ENCODE data around the gene MAB21L4.

The MAB21L4 gene

DNA sequence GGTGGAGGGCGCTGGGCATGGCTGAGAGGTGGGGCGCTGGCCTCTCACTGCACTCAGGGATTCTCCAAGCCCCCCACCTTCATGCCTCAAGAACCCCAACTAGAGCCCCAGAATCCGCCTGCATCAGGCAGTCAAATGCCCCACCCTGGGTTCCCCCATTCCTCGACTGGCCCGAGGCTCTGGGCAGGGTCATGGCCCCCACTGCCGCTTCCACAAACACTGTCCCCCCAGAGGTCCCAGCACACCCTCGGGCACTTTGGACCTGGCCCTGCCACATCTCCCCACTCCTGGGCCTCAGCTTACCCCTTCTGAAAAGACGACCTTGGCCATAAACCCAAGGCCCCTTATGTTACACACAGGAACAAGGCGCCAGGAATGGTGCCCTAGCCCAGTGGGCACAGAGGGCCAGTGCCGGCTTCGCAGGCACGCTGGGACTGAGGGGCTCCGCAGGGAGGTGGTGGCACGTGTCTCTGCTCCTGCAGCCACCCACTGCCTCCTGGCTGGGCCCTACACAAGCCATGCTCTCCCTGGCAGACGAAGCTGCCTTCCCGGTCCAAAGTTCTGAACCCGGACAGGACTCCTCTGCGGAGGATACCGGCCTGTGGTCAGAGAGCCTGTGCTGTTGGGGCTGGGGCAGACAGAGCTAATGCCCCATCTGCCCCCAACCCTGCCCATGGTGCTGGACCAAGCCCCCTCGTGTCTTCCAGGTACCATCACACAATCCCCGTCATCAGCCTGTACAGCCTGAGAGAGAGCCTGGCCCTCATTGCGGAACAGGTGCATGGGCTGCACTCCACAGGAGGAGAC, 20.5 kb downstream of the MAB21L4 start:
- no peak for DNase-seq

DNA sequence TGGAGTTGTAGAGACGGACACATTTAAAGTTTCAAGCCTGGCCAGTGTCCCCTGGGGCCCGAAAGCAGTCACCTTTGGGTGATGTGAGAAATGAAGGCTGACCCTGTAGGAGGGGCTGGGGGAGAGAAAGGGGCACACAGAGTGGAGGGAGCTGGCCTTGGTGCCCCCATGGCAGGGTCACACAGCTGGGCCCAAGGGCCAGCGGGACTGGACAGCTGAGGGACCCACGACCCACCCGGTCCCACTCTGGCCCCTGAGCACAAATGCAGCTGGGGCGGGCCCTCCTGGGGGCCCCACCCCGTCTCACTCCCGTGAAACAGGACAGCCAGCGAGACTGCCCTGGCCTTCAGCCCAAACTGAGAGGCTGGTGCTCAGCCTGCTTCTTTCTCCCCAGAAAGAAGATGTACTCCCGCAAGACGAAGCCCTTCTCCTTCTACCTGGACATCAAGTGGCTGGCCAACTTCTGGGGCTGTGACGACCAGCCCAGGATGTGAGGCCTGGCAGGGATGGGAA, 21.2 kb downstream of the MAB21L4 start:
- DNase-seq = no peak

DNA sequence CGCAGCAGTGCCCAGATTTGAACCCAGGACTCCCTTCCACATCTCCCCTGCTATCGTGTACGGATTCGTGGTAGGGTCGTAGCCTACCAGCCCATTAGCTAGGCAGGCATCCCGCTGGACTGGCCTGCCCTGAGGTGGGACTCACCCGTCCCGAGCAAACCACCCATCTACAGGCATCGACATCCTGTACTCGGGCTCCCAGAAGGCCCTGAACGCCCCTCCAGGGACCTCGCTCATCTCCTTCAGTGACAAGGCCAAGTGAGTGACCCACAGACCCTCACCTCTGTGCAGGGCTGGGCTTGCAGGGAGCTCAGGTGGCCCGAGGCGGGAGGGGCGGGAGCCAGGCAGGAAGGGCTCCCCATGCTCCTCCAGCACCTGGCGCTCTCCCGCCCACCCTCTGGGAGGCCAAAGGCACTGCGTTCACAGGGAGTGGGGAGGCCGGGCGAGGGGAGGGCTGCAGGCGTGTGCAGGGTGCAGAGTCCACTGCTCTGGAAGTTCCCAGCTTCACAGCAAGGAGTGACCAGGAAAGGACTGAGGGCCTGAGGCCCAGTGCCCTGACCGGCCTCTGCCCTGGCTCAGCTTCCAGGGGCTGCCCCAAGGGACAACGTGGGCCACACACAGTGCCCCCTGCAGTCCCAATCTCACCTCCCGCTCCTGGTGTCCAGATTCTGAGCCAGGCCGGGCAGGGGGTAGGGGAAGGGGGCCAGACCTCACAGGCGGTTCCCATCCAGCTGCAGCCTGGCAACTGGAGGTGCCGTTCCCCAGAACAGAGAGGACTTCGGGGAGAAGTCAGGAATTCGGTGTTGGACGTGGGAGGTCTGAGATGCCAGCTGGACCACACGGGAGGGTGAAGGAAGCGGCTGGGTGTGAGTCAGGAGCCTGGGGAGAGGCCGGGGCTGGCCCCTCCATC, 21.9 kb downstream of the MAB21L4 start:
- no peak for DNase-seq

DNA sequence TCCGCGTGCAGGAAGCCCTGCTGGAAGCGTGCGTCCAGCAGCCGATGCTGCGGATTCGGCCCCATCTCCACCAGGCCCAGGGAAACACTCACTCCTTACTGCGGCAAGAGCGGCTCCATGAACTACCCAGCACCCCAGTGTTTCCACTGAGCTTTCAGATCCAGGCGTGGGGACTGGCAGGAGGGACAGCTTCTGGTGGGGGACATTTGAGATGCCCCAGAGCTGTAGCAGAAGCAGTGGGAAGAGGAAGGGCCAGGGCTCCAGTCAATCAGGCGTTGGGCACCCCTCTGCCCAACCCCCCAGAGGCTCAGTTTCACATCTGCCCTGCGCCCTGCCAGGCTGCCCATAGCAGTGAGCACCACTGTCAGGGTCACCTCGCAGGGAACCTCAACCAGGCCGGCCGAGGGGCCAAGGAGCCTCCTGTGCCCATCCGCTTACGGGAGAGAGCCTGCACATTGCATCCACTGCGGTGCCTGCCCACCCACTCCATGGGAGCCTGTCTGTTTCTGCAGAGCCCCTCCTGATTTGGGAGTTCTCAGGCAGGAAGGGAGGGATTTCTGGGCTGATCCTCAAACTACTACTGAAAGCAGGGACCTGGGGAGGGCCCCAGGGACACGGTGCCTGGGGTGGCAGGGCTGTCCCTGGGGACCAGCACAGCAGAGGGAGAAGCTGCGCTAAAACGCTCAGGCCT, 22.7 kb downstream of the MAB21L4 start:
- DNase-seq = no peak

DNA sequence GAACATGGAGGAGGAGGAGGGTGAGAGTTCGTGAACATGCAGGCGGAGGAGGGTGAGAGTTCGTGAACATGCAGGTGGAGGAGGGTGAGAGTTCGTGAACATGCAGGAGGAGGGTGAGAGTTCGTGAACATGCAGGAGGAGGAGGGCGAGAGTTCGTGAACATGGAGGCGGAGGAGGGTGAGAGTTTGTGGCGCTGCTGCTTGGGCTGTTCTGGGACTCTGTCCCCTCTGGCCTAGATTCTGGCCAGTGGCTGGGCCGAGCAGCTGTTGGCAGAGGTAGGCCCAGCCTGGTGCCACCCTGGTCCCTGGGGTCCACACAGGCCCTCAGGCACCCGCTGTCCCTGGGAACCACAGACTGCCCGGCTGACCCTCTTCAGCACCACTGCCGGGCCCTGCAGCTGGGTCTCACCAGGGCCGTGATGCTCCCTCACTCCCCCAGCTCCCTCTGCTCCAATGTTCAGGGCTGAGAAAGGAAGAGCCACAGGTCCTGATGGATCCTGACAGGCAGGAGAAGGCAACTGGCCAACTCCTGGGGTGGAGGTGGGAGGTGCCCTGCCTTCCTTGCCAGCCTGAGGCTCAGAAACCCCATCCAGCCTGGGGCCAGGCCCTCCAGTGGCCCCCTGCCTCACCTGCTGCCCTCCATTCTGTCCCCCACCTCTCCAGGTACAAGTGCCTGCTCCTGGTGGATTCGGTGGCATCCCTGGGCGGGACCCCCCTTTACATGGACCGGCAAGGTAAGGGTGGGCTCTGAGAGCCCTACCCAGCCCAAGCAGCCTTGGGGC, 23.4 kb downstream of the MAB21L4 start:
- no peak for DNase-seq

DNA sequence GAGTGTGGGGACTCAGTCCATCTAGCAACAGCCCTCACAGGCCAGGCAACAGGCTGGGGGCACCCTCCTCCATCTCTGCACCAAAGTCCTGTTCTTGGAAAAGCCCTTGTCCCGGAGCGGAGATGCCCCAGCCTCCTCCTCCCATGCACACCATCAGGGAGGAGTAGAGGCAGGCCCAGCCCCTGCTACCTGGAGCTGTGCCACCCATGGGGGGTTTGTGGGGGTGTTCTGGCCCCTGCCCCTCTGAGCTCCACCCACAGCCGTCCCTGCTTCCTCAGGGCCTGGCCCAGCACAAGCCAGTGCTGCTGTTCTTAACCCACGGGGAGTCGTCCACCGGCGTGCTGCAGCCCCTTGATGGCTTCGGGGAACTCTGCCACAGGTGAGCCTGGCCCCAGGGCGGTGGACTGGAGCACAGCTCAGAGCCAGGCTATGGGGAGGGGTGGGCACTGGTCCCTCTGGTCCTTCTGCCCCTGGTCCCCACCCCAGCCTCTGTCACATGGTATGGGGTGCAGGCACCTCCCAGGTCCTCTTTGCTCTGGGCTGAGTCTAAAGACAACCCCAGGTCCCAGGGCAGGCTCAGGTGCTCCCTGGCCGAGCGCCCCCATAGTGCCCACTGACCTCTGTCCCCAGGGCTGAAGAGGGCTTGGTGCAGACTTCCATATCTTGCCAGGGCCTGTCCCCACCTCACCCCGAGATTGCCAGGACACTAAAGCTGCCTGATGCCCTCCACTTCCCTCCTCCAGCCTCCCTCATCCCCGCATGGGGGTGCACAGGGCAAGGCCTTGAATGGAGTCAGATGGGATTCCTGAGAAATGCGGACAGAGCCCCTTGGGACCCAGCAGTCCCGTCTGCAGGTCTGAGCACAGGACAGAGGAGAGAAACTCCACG, 24.6 kb downstream of the MAB21L4 start:
- DNase-seq = no peak

DNA sequence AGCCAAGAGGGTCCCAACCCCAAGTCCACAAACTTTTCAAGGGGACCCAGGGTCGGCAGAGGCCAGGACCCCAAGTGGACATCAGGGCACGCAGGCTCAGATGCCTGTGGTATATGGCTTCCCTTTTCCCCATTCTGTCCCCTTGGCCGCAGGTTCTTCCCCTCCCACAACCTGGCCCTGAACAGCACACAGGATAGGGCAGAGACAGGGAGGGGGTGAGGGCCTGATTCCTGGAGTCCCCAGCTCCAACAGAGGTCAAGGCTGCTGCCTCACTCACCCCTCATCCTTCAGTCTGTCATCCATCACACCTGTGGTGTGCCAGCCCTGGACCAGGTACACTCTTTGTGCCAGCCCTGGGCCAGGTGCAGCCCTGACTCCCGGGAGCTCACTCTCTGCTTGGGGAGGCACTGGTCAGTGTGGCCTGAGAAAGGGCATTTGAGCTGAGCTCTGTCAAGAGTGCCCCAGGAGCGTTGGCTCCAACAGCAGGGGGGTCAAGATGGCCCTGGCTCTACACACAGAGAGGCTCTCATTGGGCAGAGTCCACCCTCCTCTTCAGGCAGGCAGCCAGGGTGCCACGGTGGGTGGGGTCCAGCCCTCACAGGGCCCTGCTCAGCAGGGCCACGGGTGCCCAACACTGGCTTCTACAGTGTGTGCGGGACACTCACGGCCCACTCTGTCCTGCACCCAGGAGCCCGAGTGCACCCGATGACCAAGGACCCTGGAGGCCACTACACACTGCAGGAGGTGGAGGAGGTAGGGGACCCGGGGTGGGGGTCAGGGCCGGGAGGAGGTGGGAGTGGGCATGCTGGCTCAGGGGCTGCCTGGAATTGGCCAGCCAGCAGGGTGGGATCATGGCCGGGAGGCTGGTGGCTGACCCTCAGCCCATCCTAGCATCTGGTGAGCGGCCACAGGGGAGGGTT, 25.7 kb downstream of the MAB21L4 start:
- DNase-seq = no peak

DNA sequence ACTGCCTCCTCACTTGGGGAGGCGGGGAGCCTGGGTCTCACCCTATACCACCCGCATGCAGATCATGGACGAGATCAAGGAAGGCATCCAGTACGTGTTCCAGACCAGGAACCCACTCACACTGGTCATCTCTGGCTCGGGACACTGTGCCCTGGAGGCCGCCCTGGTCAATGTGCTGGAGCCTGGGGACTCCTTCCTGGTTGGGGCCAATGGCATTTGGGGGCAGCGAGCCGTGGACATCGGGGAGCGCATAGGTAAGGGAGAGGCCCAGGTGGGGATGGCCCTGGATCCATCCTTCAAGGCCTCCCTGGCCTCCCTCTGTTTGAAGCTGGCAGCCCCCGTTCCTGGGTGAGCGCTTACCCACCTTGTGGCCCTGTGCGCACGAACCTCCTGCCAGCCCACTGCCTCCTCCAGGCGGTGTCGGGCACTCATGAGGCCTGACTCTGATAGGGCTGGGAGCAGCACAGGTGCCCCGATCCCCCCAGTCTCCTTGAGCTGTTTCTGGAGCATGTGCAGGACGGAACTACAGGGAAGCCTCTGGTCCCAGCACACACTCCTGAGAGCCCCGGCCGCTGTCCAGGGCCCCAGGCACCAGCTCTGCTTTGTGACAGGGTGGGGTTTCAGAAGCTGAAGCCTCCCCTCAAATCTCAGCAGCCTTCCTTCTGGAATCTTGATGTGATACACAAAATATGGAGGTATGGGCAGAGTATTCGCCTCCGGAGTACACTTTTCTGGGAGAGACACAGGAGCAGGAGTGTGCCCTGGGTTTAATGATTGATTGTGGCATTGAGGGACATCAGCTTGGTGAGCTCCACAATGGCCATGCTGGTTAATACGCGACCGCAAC, 26.6 kb downstream of the MAB21L4 start:
- no peak for DNase-seq

DNA sequence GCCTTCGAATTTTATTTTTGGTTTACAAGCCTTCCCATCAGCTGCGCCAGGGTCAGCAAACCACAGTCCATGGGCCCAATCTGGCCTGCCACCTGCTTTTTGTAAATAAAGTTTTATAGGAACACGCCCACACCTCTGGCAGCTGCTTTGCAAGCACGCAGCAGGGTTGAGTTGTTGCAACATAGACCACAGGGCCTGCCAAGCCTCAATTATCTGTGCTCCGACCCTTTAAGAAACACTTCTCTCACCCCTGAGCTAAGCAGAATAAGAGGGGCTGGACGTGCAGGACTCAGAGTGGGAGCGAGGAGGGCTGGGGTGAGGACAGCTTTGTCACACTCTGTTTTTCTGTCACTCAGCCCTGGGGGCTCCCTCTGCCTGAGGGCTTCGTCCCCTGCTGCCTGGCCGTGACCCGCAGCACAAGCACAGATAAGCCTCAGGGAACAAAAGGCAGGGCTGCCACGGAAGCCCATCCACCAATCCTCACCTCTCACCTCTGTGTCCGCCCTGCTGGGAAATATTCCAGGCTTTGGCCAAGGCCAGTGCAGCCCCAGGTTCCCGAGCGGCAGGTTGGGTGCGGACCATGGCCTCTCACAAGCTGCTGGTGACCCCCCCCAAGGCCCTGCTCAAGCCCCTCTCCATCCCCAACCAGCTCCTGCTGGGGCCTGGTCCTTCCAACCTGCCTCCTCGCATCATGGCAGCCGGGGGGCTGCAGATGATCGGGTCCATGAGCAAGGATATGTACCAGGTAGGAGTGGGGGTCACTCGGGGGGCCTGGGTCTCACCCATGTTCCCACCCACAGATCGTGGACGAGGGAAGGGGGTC, 27.5 kb downstream of the MAB21L4 start, which contains the start of gene AGXT:
Gene AGXT, plus strand, starts transcription at position 539 of the 823 bp plus-strand sequence. Its CDS starts 42 bp downstream, at position 581.
- no peak for DNase-seq

DNA sequence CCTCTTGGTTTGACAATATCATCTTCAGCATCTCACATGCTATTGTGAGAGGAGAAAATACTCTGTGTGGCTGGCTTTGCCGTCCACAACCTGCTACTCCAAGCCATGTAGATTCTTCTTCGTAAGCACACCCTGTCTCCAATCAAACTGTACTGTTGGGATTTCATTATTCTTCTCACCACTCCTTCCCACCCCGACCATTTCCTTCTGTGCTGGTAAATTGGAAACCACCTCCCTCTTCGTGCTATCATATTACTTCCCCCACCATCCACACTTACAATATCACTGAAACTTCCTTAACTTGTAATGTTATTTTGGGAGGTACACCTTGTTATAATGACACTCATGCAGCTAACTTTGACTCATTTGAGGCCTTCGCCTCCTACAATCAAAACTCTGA, 30.6 kb downstream of the MAB21L4 start:
- DNase-seq = no peak

DNA sequence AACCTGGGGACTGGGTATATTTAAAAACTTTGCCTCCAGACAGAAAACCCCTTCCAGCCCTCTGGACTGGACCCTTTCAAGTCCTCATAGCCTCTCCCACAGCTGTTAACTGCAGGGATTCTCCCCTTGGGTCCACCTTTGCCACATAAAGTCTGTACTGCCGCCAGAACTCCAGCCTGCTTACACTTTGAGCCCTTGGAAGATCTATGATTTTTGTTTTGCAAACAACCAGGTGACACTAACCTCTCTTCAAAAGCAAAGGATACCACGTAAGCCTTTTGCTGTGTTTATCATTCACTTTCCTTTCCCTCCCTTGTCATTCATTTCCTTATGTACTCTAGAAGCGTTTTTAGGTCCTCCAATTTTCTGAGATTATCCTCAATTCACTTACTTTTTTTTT, 31.5 kb downstream of the MAB21L4 start:
- DNase-seq = no peak

DNA sequence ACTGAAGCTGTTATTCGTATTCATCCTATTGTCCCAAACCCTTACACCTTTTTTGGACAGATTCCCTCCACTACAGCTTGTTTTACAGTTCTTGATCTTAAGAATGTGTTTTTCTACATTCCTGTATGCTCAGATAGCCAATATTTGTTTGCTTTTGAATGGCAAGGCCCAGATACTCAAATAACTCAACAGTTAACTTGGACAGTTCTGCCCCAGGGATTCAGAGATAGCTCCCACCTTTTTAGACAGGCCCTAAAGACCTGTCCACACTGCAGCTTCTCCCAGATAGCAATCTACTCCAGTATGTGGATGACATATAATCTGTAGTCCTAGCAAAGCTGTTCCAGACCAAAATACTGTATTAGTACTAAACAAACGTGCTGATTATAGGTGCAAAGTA, 34.4 kb downstream of the MAB21L4 start:
- DNase-seq = no peak

DNA sequence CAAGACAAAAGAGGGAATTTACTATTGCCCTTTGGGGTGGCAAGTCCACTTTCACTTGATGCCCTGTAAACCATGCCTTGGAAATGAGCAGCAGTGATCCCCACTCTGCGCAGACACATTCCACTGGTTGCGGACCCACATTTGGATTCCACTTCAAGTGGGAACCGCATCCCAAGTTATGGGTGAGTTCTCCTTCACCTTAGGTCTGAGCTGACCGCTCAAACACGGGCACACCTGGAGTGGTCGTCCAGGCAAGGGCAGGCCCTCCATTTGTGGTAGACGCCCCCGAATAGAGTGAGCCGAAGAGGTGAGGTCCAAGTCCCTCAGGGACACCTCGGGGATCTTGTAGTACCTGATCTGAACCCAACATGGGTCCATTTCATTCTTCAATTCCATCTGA, 37.1 kb downstream of the MAB21L4 start:
- no peak for DNase-seq

DNA sequence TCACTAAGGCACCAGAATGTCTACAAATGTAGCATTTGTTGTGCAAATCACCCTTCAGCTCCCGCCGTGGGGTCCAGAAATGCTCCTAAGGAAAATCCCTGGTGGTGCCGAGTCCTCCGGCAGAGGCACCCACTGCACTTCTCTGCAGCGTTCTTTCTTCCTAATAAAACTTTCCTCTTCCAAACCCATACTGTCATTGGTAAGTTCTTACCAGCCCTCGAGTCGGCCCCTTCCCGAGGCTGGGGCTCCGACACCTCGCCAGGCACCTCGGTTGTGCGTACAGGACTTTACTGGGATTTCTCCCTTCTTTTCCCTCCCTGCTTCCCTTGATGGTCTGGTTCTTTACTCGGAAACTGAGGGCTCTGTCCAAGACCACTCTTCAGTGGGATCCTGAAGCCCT, 37.6 kb downstream of the MAB21L4 start:
- no peak for DNase-seq

DNA sequence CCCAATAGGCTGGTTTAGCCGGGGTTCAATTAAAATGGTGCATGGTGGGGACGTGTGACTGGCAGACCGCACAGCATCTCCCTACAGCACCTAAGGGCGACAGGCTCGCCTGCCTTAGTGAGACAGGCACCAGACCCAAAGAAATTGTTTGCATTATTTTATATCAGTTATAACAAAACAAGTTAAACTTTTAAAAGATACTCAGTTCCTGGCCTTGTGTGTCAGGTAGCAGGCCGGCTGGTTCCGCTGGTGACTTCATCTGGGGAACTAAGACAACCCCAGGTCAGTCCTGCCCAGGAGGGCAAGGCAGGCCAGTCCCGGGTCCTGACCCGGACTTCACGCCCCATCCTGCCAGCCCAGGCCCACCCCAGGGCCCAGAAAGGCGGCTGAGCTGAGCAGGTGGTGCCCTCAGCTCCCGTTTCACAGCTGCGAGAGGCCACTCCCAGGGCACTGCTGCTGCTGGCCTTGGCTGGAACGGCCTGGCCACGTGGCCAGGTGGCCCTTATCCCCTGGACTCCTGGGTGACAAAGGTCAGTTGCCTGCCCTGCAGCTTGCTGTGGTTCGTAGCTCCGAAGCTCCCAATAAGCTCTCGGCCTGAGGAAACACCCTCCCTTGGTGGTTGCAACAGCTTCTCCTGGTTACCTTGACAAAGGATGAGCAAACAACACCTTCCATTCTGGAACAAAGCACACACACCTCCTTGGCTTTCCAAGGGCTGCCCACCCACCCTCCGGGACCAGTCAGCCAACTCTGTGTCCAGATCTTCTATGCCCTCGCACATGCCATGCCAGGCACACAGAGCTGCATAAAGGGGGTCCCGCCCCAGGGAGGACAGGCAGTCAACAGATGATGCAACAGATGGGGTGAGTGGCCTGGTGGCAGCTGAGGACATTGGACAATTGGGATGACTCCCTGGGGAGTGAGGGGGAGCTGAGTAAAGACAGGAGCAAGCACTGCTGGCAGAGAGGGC, 38.6 kb downstream of the MAB21L4 start:
- no peak for DNase-seq

DNA sequence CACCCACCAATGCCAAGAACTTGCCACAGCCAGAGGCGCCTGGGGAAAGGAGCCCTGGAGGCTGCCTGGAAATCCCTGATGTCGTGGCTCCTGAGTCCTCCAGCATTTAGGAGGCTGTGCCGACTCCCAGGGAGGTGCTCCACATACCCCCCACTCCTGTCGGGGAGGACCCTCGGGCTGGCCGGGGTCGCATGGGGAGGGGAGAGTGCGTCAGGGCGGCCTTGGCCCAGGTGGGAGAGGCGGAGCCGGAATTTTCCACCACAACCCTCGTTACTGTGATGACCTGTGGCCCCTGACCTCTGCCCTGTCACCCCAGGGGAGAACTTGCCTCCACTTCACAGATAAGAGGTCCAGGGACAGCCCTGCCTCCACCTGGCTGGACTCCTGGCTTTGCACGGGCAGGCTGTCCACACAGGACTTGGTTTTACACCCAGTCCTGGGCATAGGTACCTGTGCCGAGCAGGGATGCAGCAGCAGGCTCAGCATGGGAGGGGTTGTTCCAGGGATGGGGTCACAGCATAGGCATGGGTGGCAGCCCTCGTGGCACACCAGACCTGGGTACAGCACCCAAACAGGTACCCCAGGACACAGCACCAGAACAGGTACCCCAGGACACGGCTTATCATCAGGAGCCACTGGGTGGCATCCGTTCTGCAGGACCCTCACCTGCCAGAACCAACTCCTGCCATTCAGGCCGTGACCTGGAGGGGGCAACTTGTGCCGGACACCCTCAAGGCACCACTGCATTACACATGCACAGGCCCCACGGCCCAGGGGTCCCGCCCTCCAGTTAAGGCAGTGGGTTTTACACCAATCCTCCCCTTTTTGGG, 39.6 kb downstream of the MAB21L4 start:
- DNase-seq = no peak
